Measurements from ENCODE around the gene ZFP64.

Gene ZFP64

GRCh38 chr20:52217689-52218395 is 26.3 kb upstream of the ZFP64 start:
- no peak for TF ChIP-seq FOXM1 (IDR thresholded peaks at IDR 0.05; ENCODE audit: borderline replicate concordance)
- no peak for TF ChIP-seq ZNF384 (IDR thresholded peaks at IDR 0.05)
- no peak for TF ChIP-seq FOXK2 (IDR thresholded peaks at IDR 0.05)
- TF ChIP-seq LEF1 (IDR thresholded peaks at IDR 0.05; ENCODE audit: borderline replicate concordance), result no peak
- no peak for TF ChIP-seq CTBP1 (IDR thresholded peaks at IDR 0.05; ENCODE audit: borderline replicate concordance)
- no peak for TF ChIP-seq TARDBP (IDR thresholded peaks at IDR 0.05)
- no peak for TF ChIP-seq SP1 (IDR thresholded peaks at IDR 0.05)
- no peak for TF ChIP-seq HDGF (IDR thresholded peaks at IDR 0.05; ENCODE audit: borderline replicate concordance)
- TF ChIP-seq SUZ12 (IDR thresholded peaks at IDR 0.05), result no peak
- TF ChIP-seq L3MBTL2 (conservative IDR thresholded peaks at IDR 0.05), result no peak
- TF ChIP-seq ARNT (IDR thresholded peaks at IDR 0.05), result no peak
- no peak for TF ChIP-seq ELF4 (IDR thresholded peaks at IDR 0.05)
- no peak for TF ChIP-seq PKNOX1 (IDR thresholded peaks at IDR 0.05)
- no peak for TF ChIP-seq BHLHE40 (IDR thresholded peaks at IDR 0.05; ENCODE audit: borderline replicate concordance)
- TF ChIP-seq NFRKB (IDR thresholded peaks at IDR 0.05), result no peak
- no peak for TF ChIP-seq FOXA1 (IDR thresholded peaks at IDR 0.05)
- CTCF ChIA-PET, result no interaction called here
- no peak for DNase-seq (ENCODE audit: extremely low spot score)
- POLR2A ChIA-PET, result no interaction called here

GRCh38 chr20:52213995-52214394 is 22.4 kb upstream of the ZFP64 start:
- POLR2A ChIA-PET, result no interaction called here
- CTCF ChIA-PET, result interaction anchor here (0.7 kb wide), 1 partner anchor 101 kb away, joined by 5 read pairs; no protein-coding TSS in a partner anchor
- TF ChIP-seq SUZ12 (IDR thresholded peaks at IDR 0.05), result no peak
- no peak for TF ChIP-seq SP1 (IDR thresholded peaks at IDR 0.05)
- no peak for TF ChIP-seq HDGF (IDR thresholded peaks at IDR 0.05; ENCODE audit: borderline replicate concordance)
- TF ChIP-seq L3MBTL2 (conservative IDR thresholded peaks at IDR 0.05), result no peak
- no peak for TF ChIP-seq ZNF384 (IDR thresholded peaks at IDR 0.05)
- TF ChIP-seq PKNOX1 (IDR thresholded peaks at IDR 0.05), result no peak
- no peak for TF ChIP-seq ELF4 (IDR thresholded peaks at IDR 0.05)
- no peak for TF ChIP-seq LEF1 (IDR thresholded peaks at IDR 0.05; ENCODE audit: borderline replicate concordance)
- TF ChIP-seq NFRKB (IDR thresholded peaks at IDR 0.05), result no peak
- TF ChIP-seq ARNT (IDR thresholded peaks at IDR 0.05), result no peak
- no peak for TF ChIP-seq CTBP1 (IDR thresholded peaks at IDR 0.05; ENCODE audit: borderline replicate concordance)
- TF ChIP-seq FOXK2 (IDR thresholded peaks at IDR 0.05), result no peak
- TF ChIP-seq FOXM1 (IDR thresholded peaks at IDR 0.05; ENCODE audit: borderline replicate concordance), result no peak
- no peak for TF ChIP-seq BHLHE40 (IDR thresholded peaks at IDR 0.05; ENCODE audit: borderline replicate concordance)
- TF ChIP-seq TARDBP (IDR thresholded peaks at IDR 0.05), result no peak
- TF ChIP-seq FOXA1 (IDR thresholded peaks at IDR 0.05), result no peak
- DNase-seq (ENCODE audit: extremely low spot score), result no peak

GRCh38 chr20:52212943-52213342 is 21.4 kb upstream of the ZFP64 start:
- DNase-seq (ENCODE audit: extremely low spot score), result no peak
- ChIA-PET POLR2A (interaction anchor here (0.7 to 2.2 kb wide), 2 partner anchors 9 to 21 kb away, joined by 3 to 6 read pairs; partner anchors contain the start of gene ZFP64), CTCF (no interaction called here)
- TF ChIP-seq FOXM1 (IDR thresholded peaks at IDR 0.05; ENCODE audit: borderline replicate concordance), result no peak
- no peak for TF ChIP-seq PKNOX1 (IDR thresholded peaks at IDR 0.05)
- no peak for TF ChIP-seq SP1 (IDR thresholded peaks at IDR 0.05)
- no peak for TF ChIP-seq FOXK2 (IDR thresholded peaks at IDR 0.05)
- TF ChIP-seq L3MBTL2 (conservative IDR thresholded peaks at IDR 0.05), result no peak
- no peak for TF ChIP-seq FOXA1 (IDR thresholded peaks at IDR 0.05)
- no peak for TF ChIP-seq ARNT (IDR thresholded peaks at IDR 0.05)
- TF ChIP-seq LEF1 (IDR thresholded peaks at IDR 0.05; ENCODE audit: borderline replicate concordance), result no peak
- TF ChIP-seq ZNF384 (IDR thresholded peaks at IDR 0.05), result no peak
- TF ChIP-seq CTBP1 (IDR thresholded peaks at IDR 0.05; ENCODE audit: borderline replicate concordance), result no peak
- TF ChIP-seq SUZ12 (IDR thresholded peaks at IDR 0.05), result no peak
- no peak for TF ChIP-seq BHLHE40 (IDR thresholded peaks at IDR 0.05; ENCODE audit: borderline replicate concordance)

- ChIA-PET POLR2A (no interaction called here), CTCF (no interaction called here)
- no peak for TF ChIP-seq ELF4 (IDR thresholded peaks at IDR 0.05)
- TF ChIP-seq L3MBTL2 (conservative IDR thresholded peaks at IDR 0.05), result no peak
- no peak for TF ChIP-seq FOXM1 (IDR thresholded peaks at IDR 0.05; ENCODE audit: borderline replicate concordance)
- TF ChIP-seq NFRKB (IDR thresholded peaks at IDR 0.05), result no peak
- no peak for TF ChIP-seq FOXK2 (IDR thresholded peaks at IDR 0.05)
- TF ChIP-seq PKNOX1 (IDR thresholded peaks at IDR 0.05), result no peak
- TF ChIP-seq LEF1 (IDR thresholded peaks at IDR 0.05; ENCODE audit: borderline replicate concordance), result no peak
- no peak for TF ChIP-seq SUZ12 (IDR thresholded peaks at IDR 0.05)
- TF ChIP-seq BHLHE40 (IDR thresholded peaks at IDR 0.05; ENCODE audit: borderline replicate concordance), result no peak
- TF ChIP-seq FOXA1 (IDR thresholded peaks at IDR 0.05), result no peak
- no peak for TF ChIP-seq CTBP1 (IDR thresholded peaks at IDR 0.05; ENCODE audit: borderline replicate concordance)
- no peak for TF ChIP-seq HDGF (IDR thresholded peaks at IDR 0.05; ENCODE audit: borderline replicate concordance)
- no peak for TF ChIP-seq ARNT (IDR thresholded peaks at IDR 0.05)
- TF ChIP-seq ZNF384 (IDR thresholded peaks at IDR 0.05), result no peak
- TF ChIP-seq TARDBP (IDR thresholded peaks at IDR 0.05), result no peak
- TF ChIP-seq SP1 (IDR thresholded peaks at IDR 0.05), result no peak
- no peak for DNase-seq (ENCODE audit: extremely low spot score)
These were observed 18.7 kb upstream of the ZFP64 start for GRCh38 chr20:52210037-52210990.
